HG03378 (cell line): ENCODE data around the gene MROH2A.

Experiments used
- ATAC-seq: cut with Tn5 transposase; IDR thresholded peaks from one replicate; pipeline ENCODE4 v1.9.1; 2021; ENCODE audit warnings: mild to moderate bottlenecking, moderate library complexity; ENCODE audit not compliant: unreplicated experiment

MROH2A gene

DNA sequence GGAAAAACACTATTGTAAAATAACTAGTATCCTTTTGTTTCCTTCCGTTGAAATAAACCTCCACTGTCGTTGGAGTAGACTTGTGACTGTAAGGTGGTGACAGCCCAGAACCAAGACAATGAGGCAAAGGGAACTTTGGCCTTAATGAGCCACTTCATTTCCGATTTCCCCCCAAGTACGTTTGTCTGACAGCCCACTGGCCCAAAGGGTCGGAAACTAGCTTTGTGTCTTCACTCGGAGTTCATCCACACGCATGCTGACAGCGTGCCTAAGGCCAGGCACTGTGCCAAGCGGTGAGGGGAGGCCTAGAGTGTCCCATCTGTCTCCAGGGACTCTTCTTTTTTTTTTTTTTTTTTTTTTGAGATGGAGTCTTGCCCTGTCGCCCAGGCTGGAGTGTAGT lies 55.2 kb downstream of the MROH2A start:
- no peak for ATAC-seq

GRCh38 chr2:233835230-233836186 lies 57.4 kb downstream of the MROH2A start:
- ATAC-seq: no peak

- ATAC-seq: no peak
These were observed 58.2 kb downstream of the MROH2A start for GRCh38 chr2:233836359-233836758.

GRCh38 chr2:233837694-233838229 lies 59.6 kb downstream of the MROH2A start:
- no peak for ATAC-seq

- ATAC-seq: no peak
These were observed 60.1 kb downstream of the MROH2A start for GRCh38 chr2:233838251-233838650.

DNA sequence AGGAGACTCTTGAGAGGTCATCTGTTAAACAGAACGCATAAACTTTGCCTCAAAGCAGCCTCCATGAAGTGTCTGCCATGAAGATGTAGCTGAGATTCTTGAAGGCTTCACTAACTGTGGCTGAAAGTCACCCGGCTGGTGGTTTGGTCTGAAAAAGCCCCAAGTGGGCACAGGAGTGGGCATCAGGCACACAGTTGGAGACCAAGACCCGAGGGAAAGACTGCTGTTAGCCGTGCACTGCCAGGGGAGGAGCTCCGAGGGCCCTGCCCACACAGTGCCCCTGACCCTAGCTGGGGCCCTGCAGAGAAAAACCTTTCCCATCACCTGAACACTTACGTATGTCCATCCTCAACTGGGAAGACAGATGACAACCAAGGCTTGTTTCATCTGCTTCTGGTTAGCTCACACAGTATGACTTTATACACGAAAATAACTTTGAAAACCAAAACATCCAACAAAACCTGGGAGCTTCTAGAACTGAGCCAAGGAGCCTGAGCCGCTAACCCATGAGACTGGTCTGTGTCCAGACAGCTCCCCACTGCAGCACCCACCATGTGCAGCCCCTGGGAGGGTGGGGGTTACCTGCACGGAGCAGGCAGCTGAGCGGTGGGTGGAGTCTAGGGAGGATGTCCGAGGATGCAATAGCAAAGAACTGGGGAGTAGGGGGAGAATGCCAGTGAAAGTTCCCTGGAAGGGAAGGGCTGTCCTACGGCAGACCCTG lies 60.8 kb downstream of the MROH2A start:
- ATAC-seq: no peak

- no peak for ATAC-seq
These were observed 61.3 kb downstream of the MROH2A start for GRCh38 chr2:233839447-233839820.

DNA sequence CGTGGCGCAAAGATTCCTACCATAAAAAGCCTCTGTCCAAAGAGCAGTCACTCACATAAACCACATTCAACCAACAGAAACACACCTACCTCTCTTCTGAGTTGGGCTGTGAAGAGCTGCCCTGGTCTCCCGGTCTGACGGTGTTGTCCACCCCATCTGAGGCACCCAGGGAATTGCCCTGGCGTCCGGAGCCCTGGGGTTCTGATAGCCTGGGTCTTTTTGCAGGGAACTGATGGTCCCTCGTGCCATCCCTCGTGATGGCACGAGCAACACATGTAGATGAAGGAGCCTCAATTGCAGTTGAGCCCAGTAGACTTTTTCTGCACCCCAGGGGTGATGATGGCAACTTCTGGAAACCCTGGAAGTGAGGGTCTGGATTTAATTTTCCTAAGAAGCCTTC lies 62.4 kb downstream of the MROH2A start:
- ATAC-seq: no peak

- ATAC-seq: no peak
These were observed 63.1 kb downstream of the MROH2A start for GRCh38 chr2:233841183-233841582.

- ATAC-seq: no peak
These were observed 66.1 kb downstream of the MROH2A start for GRCh38 chr2:233844064-233844807.

- ATAC-seq: no peak
These were observed 66.7 kb downstream of the MROH2A start for GRCh38 chr2:233844836-233845235.

DNA sequence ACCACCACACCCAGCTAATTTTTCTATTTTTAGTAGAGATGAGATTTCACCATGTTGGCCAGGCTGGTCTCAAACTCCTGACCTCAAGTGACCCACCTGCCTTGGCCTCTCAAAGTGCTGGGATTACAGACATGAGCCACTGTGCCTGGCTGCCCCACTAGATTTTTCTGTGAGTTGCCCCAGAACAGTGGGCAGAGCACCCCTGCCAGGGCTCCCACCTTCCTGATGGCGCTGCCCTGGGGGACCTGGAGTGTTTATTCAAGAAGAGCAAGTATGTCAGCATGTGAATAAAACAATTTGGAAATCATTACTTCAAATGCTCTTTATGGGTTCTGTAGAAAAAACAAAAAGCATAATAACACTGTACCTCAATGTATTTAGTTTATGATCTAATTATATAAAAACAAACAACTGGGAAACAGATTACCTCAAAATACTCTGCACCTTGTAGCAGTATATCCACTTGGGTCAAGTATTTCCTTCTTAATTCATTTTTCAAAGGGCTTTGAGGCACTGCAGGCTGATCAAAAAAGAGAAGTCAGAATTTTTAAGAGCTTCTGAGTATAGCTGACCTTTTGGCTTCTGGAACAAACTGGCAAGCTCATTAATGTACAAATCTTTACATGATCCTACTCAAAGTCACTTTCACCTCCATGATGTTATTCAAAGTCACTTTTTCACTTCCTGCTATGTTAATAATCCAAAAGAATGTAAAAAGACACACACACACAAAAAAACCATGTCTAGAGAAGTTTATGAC lies 67.4 kb downstream of the MROH2A start:
- no peak for ATAC-seq

DNA sequence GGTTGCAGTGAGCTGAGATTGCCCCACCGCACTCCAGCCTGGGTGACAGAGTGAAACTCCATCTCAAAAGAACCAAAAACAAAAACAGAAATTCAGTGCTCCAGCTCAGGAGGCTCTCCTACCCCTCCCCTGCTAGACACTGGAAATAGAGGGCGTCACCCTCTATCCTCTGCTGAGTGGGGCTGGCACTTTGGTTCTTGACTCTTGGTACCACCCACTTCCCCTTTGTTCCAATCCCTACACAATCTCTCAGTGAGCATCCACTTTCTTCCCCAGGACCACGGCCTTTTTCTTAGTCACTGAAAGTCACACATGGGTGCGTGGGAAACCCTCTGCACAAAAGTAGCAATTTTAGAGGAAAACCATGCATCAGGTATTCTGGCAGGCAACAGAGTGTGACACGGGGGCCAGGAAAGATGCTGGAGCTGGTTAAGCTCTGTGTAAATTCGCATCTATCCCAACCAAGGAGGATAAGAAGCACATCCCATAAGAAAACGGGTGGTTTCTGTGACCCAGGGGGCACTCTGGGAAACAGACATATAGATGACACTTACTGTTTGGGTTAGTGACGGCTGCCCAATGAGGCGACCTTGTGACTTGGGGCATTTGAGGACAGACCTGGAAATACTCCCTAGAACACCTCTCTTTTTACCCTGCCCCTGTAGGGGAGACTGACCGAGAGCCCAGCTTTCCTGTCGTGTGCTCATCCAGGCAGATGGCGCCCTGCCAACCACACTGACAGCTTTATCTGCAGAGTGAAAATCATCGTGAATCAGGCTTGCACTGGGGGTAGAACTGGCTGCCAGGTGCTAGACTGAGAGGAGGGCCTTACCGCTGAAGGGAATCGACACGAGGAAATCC lies 68.5 kb downstream of the MROH2A start:
- no peak for ATAC-seq

DNA sequence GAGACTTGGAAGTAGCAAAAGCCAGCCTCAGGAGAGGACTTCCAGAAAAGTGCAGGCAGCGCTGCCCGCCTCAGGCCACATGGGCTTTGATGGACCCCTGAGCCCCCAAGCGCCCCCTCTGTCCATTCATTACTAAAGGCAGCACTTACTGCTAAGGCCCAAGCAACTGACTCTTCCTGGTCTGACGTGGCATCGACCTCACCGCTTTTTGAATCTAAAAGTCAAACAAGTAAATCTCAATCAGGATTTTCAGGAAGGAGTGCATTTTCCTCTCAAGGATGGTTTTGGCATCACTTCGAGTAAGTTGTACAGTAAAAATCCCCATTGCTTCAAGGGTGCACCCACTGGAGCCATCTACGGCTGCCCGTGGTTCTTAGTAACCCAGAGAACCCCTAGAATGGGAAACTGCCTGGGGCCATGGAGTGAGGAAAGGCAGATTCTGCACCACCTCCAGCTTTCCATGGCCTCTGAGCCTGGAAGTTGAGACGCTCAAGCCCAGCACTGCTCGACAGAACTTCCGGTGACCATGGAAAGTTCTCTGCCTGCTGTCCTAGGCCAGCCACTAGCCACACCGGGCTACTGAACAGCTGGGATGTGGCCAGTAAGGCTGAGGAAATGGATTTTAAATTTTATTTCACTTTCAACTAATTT lies 69.2 kb downstream of the MROH2A start:
- ATAC-seq: no peak

DNA sequence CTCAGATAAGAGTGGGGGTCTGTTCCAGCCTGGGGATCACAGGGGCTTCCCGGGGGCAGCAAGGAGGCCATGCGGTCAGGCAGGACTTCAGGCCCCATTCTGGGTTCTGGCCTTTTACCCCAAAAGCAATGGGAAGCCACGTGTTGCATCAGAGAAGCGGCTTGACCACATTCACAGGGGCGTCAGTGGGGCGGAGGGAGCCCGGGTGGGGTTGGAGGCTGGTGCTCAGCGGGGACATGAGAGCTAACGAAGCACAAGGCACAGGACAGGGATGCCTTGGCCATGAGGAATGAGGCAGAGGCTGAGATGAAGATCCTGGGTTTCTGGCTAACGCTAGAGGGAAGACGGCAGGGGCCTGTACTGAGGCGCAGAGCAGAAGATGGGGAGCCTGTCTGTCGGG lies 70.1 kb downstream of the MROH2A start:
- ATAC-seq: no peak

DNA sequence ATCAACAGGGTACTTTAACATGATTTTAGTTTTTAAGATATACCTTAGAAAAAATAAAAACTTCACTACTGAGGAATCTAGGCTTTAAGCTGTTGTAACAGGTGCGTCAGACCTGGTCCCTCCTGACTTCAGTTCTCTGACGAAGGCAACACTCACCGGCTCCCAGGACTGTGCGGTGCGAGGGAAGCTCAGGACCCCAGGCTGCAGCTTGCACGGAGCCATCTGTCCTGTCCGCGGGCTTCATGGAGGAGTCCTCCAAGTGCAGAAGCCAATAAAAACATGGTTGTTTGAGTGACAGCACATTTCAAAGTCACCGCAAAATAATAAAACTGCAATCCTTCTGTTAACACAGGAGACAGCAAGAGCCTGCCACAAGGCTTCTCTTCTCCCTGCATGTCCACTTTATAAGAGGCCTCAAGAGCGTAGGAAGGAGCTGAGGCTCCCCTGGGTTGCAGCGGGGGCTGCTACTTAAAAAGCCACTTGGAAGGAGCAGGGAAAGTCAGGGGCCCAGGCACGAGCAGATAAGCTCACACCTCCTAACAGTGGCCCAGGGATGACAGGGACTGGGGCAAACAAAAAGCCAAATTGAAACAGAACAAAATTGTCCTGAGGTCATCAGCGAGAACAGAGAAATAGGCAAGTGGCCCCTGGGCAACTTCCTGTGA lies 71.6 kb downstream of the MROH2A start:
- ATAC-seq: no peak

GRCh38 chr2:233850745-233851144 lies 72.6 kb downstream of the MROH2A start:
- ATAC-seq: no peak

DNA sequence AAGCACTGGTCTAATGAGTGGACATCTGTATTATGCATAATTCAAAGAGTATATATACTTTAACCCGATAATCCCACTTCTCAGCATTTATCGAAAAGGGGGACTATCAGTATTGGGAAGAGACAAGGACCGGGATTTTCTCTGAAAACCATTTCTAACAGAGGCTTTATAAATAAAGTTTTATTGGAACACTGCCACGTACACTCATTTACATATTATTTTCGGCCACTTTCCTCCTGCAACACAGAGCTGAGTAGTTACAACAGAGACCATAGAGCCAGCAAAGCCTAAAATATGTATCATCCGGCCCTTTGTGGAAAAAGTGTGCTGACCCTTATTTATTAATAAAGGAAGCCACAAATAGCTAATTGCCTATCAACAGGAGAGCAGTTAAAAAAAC lies 73.0 kb downstream of the MROH2A start:
- ATAC-seq: no peak
